LNCAP (cell line): ENCODE results near the gene NCK2.

ENCODE experiments used
- CTCF ChIP-seq: fragments of 450-650 bp; IDR thresholded peaks from 2 replicates; pipeline ENCODE4 v1.5.1; 2017; ENCODE audit warnings: mild to moderate bottlenecking

Gene NCK2

DNA sequence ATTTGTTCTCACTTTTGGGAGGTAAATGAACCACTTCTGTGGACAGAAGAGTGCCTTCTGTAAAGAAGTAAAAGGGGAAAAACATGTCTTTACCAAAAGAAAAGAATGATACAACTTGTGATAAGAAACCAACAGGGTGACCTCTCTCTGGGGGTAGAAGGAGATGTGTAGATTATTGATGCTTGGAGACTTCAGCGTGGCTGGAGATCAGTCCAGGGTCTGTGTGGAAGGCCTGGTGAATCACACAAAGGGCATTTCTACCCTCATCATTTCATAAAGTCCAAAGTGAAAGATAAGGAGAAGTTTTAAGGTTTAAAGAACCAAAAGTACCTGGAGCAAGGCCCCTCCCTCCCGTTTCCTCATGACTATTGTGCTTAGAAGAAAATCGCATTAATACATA is 142.5 kb downstream of the NCK2 start:
- no peak for TF ChIP-seq CTCF

GRCh38 chr2:105888625-105889024 is 143.9 kb downstream of the NCK2 start:
- no peak; the same call in 1 of the 2 replicates for TF ChIP-seq CTCF

DNA sequence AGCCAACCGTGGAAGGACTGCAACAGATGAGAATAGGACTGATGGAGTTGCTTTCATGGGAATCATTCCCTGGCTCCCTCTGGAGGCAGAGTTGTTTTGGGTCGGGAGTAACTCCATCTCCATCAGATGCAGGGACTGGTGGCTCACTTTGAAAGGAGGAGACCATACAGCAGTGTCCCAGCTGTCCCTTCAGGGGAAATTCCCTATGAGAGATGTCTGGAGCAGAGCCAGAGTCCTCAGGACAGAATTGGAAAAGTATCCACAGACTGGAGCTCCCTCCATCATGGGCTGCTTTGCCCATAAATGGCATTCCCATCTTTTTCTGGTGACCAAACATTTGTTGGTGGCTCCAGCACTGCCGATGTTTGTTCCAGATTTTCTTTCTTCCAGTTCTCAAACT is 144.3 kb downstream of the NCK2 start:
- no peak for TF ChIP-seq CTCF

DNA sequence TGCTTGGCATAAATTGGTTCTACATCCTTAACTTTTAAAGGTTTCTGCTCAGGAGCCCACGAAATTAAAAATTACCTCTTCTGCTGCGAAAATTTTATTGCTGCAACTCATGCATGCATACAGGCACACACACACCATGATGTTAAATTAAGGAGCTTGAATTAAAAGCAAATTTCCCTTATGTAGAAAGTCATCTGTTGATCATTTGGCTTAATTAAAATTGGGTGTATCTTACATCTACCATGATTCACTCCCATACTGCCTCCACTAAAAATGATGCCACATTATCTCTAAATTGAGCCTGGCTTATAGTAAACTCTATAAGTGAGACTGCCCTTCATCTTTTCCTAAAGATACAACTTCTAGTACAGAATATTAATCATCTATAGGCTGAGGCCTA is 145.4 kb downstream of the NCK2 start:
- TF ChIP-seq CTCF = no peak

DNA sequence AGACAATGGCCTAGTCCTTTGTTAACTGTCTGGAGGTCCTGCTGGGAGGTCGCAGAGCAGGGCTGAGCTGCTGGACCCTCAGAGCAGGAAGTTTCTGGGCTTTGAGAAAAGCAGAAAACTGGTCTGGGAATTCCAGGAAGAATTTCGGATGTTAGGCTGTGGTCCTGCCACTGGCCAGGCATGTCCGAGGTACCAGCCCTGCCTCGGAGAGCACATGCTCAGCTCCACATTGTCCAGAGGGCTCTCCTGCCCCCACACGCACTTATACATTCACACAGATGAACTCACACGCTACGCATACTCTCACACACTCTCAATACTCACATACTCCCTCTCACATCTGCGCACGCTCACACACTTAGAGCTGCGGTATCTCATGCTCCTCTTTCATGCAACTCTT is 146.1 kb downstream of the NCK2 start:
- no peak for TF ChIP-seq CTCF

- TF ChIP-seq CTCF = no peak
These were observed 148.6 kb downstream of the NCK2 start for GRCh38 chr2:105893011-105893995.

GRCh38 chr2:105894327-105894944 is 149.7 kb downstream of the NCK2 start:
- no peak for TF ChIP-seq CTCF
